Thymus (tissue), 11 donors: ENCODE measurements around the gene ST3GAL6. TPM values are rescaled to one million over a fixed set of nuclear protein-coding genes. Genes with fewer than 3 reads are reported as not detected.

ENCODE experiments used
- DNase-seq, 9 donors: peaks; one replicate each; pipeline ENCODE4 v3.0.0-alpha.2; 2013; ENCODE audit warnings: low spot score in 9 of 9, low read depth in 6 of 9, missing footprints in 1 of 9
- H3K27ac ChIP-seq, 2 donors: one replicate each; pipeline ENCODE4 v1.5.1; 2013; ENCODE audit warnings: control low read depth in 1 of 2, low read depth in 1 of 2, low read length in 1 of 2, mild to moderate bottlenecking in 1 of 2, moderate library complexity in 1 of 2
- H3K27me3 ChIP-seq, 2 donors: one replicate each; pipeline ENCODE4 v1.5.1; 2013; ENCODE audit warnings: low read length in 1 of 2; ENCODE audit not compliant: control insufficient read depth in 2 of 2, insufficient read depth in 1 of 2
- H3K36me3 ChIP-seq, 2 donors: one replicate each; pipeline ENCODE4 v1.5.1; 2013; ENCODE audit warnings: low read length in 1 of 2, mild to moderate bottlenecking in 1 of 2, moderate library complexity in 1 of 2; ENCODE audit not compliant: control insufficient read depth in 2 of 2, insufficient read depth in 2 of 2
- H3K4me1 ChIP-seq, 2 donors: one replicate each; pipeline ENCODE4 v1.5.1; 2013; ENCODE audit warnings: low read length in 2 of 2; ENCODE audit not compliant: control insufficient read depth in 2 of 2, insufficient read depth in 2 of 2
- H3K4me3 ChIP-seq, 2 donors: one replicate each; pipeline ENCODE4 v1.5.1; 2013; ENCODE audit warnings: low read length in 2 of 2, control low read depth in 1 of 2, mild to moderate bottlenecking in 1 of 2
- H3K9me3 ChIP-seq, 2 donors: one replicate each; pipeline ENCODE4 v1.5.1; 2013; ENCODE audit warnings: low read length in 1 of 2, mild to moderate bottlenecking in 1 of 2; ENCODE audit not compliant: control insufficient read depth in 2 of 2, insufficient read depth in 1 of 2
- WGBS: extraction: QIAGEN DNeasy Blood & Tissue Kit; methylation state at CpG from one replicate; pipeline ENCODE4 v1.1.7; 2013; 5-methylcytosine and 5-hydroxymethylcytosine counted together
- polyA plus RNA-seq: library from polyadenylated mRNA; stranded (reverse); fragments of 200-250 nt; gene quantifications from one replicate; pipeline ENCODE4 v1.2.3, GENCODE V29; 2013
- total RNA-seq: library from RNA; stranded (reverse); fragments of 120-200 nt; gene quantifications from one replicate; pipeline ENCODE4 v1.2.4, GENCODE V29; 2013
- donor health status: healthy.

The ST3GAL6 gene
- total and polyA plus RNA-seq, 2 donors, result 16.8 to 29.4 TPM

DNA sequence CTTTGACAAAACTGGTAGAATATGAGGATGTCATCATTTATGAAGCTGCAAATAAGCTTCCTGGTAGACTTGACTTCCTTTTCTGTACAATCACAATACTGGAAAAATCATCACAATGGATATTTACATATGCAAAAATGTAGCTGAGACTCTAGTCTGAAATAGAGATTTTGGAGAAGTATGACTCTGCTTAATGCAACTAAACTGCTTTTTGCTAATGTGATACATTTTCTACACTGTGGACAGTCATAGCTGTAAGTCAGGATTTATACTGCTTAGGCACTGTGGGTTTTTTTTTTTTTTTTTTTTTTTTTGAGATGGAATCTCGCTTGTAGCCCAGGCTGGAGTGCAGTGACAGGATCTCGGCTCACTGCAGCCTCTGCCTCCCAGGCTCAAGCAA lies 34.5 kb upstream of the ST3GAL6 start:
- H3K36me3 ChIP-seq, result no peaks in the 10 kb centered on the region
- H3K27ac ChIP-seq, result no peak overlapping the region
- no peaks in the 10 kb centered on the region for H3K27me3 ChIP-seq
- peaks cover 0 to 2% of the 10 kb centered on the region in 2 donors for H3K9me3 ChIP-seq
- WGBS, result 97% methylated on average over 2 of the region's 2 CpGs
- no peak overlapping the region for H3K4me3 ChIP-seq
- DNase-seq, result no peak
- H3K4me1 ChIP-seq, result peaks cover 0 to 7% of the 10 kb centered on the region in 2 donors

DNA sequence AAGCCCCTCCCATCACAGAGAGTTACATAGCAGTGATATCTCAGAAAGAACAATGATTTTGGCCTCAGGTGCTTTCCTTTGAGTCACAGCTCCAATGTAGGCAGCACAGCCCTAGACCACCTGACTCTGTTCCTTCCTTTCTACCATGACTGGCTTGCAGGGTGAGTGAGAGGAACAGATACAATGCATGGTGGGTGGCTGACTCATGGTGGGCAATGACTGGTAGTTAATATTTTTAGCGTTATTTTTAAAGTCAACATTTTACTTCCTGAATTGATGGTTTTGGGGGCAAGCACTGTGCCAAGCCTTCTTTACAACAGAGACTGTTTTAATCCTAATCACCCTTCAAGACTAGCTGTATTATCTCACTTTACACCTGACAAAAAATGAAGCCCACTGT lies 32.8 kb upstream of the ST3GAL6 start:
- Histone ChIP-seq H3K36me3 (no peaks in the 10 kb centered on the region), H3K4me3 (no peak overlapping the region), H3K27ac (no peak overlapping the region), H3K4me1 (peaks cover 1 to 10% of the 10 kb centered on the region in 2 donors), H3K9me3 (peaks cover 0 to 2% of the 10 kb centered on the region in 2 donors), H3K27me3 (no peaks in the 10 kb centered on the region)
- DNase-seq, result peak in 6 of 9 donors; percentile 23 to 67 (median 33)
- WGBS, result 8% methylated on average over 1 of the region's 1 CpG

DNA sequence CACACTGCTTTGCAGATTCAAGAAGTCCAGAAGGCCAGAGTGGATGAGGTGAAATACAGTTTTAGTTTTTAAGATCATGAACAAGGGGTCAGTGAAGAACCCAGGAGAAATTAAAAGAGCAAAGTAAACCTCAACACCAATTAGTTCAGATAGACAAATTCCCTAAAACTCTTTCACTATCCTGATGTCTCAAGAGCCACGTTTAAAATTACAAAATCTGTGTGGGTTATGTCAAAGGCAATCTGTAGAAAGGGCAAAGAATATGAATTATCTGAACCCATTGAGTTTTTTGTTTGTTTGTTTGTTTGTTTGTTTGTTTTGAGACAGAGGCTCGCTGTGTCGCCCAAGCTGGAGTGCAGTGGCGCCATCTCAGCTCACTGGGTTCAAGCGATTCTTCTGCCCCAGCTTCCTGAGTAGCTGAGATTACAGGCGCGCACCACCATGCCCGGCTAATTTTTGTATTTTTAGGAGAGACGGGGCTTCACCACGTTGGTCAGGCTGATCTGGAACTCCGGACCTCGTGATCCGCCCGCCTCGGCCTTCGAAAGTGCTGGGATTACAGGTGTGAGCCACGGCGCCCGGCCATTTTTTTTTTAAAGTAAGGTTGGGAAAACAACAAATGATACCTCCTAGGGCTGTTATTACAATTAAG lies 32.1 kb upstream of the ST3GAL6 start:
- 95% methylated on average over 19 of the region's 19 CpGs for WGBS
- DNase-seq, result no peak
- Histone ChIP-seq H3K36me3 (no peaks in the 10 kb centered on the region), H3K27ac (no peak overlapping the region), H3K4me1 (peaks cover 3 to 10% of the 10 kb centered on the region in 2 donors), H3K9me3 (peaks cover 0 to 2% of the 10 kb centered on the region in 2 donors), H3K27me3 (no peaks in the 10 kb centered on the region), H3K4me3 (no peak overlapping the region)

DNA sequence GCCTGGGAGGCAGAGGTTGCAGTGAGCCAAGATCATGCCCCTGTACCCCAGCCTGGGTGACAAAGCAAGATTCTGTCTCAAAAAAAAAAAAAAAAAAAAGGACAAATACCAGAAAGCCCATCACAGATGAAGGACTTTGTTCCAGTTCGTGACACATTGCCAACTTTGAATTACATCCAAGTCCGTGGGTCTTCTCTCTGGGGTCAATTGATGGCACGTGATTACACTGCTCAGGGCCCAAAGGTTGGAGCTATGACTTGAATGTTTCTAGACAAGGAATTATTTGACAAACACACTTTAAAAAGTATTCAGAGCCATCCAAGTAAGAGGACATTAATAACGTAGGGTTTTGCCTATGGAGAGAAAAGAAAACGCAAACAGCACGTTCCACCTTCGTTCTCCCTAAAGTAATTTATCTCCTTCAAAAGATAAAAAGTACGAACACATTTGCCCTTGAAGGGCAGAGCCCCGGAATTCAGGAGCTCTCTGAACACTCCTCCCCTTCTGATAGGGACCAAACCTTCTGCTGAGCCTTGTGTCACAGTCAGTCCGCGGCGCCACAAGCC lies 31.3 kb upstream of the ST3GAL6 start:
- Histone ChIP-seq H3K4me3 (peak overlapping the region; percentile 84 to 86), H3K27ac (no peak overlapping the region), H3K9me3 (peaks cover 0 to 2% of the 10 kb centered on the region in 2 donors), H3K27me3 (no peaks in the 10 kb centered on the region), H3K4me1 (peaks cover 6 to 10% of the 10 kb centered on the region in 2 donors), H3K36me3 (no peaks in the 10 kb centered on the region)
- DNase-seq, result peak in 5 of 9 donors; percentile 11 to 60 (median 55)
- 9% methylated on average over 12 of the region's 12 CpGs for WGBS

DNA sequence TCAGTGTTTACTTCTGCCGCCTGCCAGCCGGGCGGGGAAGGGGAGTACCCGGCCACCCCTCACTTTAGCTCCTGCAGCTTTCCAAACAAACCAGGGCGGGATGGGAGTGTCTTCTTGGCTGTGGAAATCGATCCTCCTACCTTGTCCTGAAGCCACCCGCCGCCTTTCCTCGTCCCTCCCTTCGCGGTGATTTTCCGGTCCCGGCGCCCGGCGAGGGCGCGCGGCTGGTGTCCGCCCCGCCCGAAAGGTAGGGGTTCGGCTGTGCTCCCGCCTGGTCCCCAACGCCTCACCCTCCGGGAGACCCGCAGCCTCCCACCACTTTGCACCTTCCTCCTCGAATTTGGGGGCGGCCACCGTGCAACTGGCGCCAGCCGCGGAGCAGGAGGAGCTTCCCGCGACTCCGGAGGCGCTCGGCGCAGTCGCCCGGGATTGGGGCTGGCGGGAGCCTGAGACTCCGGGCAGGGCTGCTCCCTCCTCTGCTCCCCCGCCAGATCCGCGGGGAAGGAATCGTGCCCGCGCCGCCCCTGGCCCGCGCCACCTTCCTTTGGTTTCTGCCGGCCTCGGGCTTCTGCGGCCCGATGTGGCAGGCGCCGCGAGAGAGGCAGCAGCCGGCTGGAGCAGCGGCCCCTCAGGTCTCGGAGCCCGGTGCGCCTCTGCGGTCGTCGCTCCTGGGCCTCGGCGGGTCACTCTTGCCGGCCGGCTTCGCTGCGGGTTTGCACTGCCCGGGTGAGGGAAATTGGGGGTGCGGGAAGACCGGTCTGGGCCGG lies 30.7 kb upstream of the ST3GAL6 start:
- Histone ChIP-seq H3K27me3 (no peaks in the 10 kb centered on the region), H3K4me3 (peak overlapping the region; percentile 84 to 86), H3K36me3 (no peaks in the 10 kb centered on the region), H3K4me1 (peaks cover 6 to 10% of the 10 kb centered on the region in 2 donors), H3K9me3 (peaks cover 0 to 2% of the 10 kb centered on the region in 2 donors), H3K27ac (peak overlapping the region; percentile 48 to 55)
- DNase-seq, result peak in 6 of 9 donors; percentile 32 to 79 (median 48)
- under 1% methylated on average over 77 of the region's 77 CpGs for WGBS

DNA sequence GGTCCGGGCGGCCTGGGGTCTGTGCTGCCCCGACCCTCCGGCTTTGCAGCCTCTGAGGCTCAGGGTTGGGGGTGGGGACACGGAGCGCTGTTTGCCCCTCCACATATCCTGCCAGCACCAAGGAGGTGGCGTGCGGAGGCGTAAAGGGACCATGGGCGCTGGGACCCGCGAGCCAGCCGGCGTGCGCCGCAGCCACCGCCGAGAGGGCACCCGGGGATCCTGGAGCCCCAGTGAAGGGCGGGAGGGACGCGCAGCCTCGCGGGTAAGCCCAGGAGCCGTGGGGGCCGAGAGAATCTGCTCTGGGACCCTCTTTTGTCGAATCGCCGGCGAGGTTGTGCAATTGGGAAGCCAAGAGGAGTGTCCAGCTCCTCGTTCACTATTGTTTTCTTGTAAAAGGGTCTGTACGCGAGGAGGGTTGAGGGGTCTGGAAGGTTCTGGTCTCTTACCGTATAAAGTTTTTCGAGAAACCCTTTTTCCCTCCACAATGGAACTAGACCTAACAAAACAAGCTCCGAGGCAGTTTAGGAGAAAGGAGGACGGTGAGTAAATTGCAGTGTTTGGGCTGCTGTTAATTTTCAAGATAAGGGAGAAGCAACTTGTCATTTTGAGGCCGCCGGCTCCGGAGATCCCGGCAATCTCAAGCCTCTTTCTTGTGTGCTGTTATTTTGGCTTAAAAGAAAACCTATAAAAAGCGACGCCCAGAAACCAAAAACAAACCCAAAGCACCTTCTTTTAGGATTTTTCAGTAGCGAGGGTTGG lies 29.9 kb upstream of the ST3GAL6 start:
- Histone ChIP-seq H3K4me3 (peak overlapping the region; percentile 84 to 86), H3K4me1 (peaks cover 6 to 10% of the 10 kb centered on the region in 2 donors), H3K9me3 (peaks cover 0 to 2% of the 10 kb centered on the region in 2 donors), H3K36me3 (no peaks in the 10 kb centered on the region), H3K27ac (peak overlapping the region; percentile 48 to 55), H3K27me3 (no peaks in the 10 kb centered on the region)
- under 1% methylated on average over 44 of the region's 44 CpGs for WGBS
- DNase-seq, result peak in 8 of 9 donors; percentile 33 to 80 (median 48)

- peak in 6 of 9 donors; percentile 5 to 44 (median 24) for DNase-seq
- Histone ChIP-seq H3K4me1 (peaks cover 6 to 10% of the 10 kb centered on the region in 2 donors), H3K27ac (peak overlapping the region in 1 of 2 donors; percentile 55), H3K36me3 (no peaks in the 10 kb centered on the region), H3K9me3 (peaks cover 0 to 2% of the 10 kb centered on the region in 2 donors), H3K4me3 (peak overlapping the region; percentile 84 to 86), H3K27me3 (no peaks in the 10 kb centered on the region)
- 2% methylated on average over 15 of the region's 15 CpGs for WGBS
These were observed 29.3 kb upstream of the ST3GAL6 start for GRCh38 chr3:98733812-98734281.

- peaks cover 6 to 10% of the 10 kb centered on the region in 2 donors for H3K4me1 ChIP-seq
- H3K9me3 ChIP-seq, result peaks cover 0 to 2% of the 10 kb centered on the region in 2 donors
- no peaks in the 10 kb centered on the region for H3K36me3 ChIP-seq
- DNase-seq, result peak in 1 of 9 donors; percentile 39
- H3K27me3 ChIP-seq, result no peaks in the 10 kb centered on the region
- no peak overlapping the region for H3K27ac ChIP-seq
- H3K4me3 ChIP-seq, result peak overlapping the region; percentile 84 to 86
- 31% methylated on average over 4 of the region's 4 CpGs for WGBS
These were observed 28.8 kb upstream of the ST3GAL6 start for GRCh38 chr3:98734306-98734705.
